Uterus (tissue), 4 donors: ENCODE data around the gene GRIK1. TPM values are rescaled to one million over a fixed set of nuclear protein-coding genes. Genes with fewer than 3 reads are reported as not detected.
"Not testable (repeated sequence)": the region's sequence is repeated elsewhere in the genome, so short reads cannot be mapped to it uniquely, and the experiment has no call there.

Experiments used
- DNase-seq, 2 donors: peaks; one replicate each; pipeline ENCODE4 v3.0.0-alpha.2; 2019 to 2020
- H3K27ac ChIP-seq, 2 donors: fragments of 200-600 bp; sonication (generic); 1 replicate in 1 of 2; 2 replicates in 1 of 2; pipeline ENCODE4 v1.5.1; 2016 to 2018
- H3K27me3 ChIP-seq, 2 donors: fragments of 200-600 bp; sonication (generic); one replicate each; pipeline ENCODE4 v1.5.1; 2018 to 2019; ENCODE audit warnings: control low read depth in 1 of 2
- H3K36me3 ChIP-seq, 2 donors: fragments of 200-600 bp; sonication (generic); one replicate each; pipeline ENCODE4 v1.5.1; 2019; ENCODE audit warnings: control low read depth in 1 of 2
- H3K4me1 ChIP-seq, 2 donors: fragments of 200-600 bp; sonication (generic); one replicate each; pipeline ENCODE4 v1.5.1; 2018 to 2019; ENCODE audit warnings: control low read depth in 1 of 2
- H3K4me3 ChIP-seq, 2 donors: fragments of 200-600 bp; sonication (generic); 1 replicate in 1 of 2; 2 replicates in 1 of 2; pipeline ENCODE4 v1.5.1; 2018 to 2019; ENCODE audit warnings: mild to moderate bottlenecking in 1 of 2
- H3K9me3 ChIP-seq, 2 donors: fragments of 200-600 bp; sonication (generic); one replicate each; pipeline ENCODE4 v1.5.1; 2019; ENCODE audit warnings: control low read depth in 1 of 2
- CTCF ChIP-seq, 4 experiments: fragments of 200-600 bp in 2 of 4; fragments of 450-650 bp in 2 of 4; sonication (generic) in 2 of 4; IDR thresholded peaks; one replicate each; pipeline ENCODE4 v1.5.1; 2016 to 2019; ENCODE audit warnings: antibody characterized with exemption in 4 of 4, mild to moderate bottlenecking in 2 of 4, moderate library complexity in 1 of 4
- POLR2A ChIP-seq, 2 donors: fragments of 450-650 bp; IDR thresholded peaks; one replicate each; pipeline ENCODE4 v1.6.1; 2016; ENCODE audit warnings: antibody characterized with exemption in 2 of 2, mild to moderate bottlenecking in 1 of 2, moderate library complexity in 1 of 2
- intact Hi-C: fragments of 100-400 bp; cut with DNase I; formaldehyde crosslinking; loops from one replicate; pipeline ENCODE4 v1.15.1; 2023; ENCODE audit warnings: low total_unique reads
- total RNA-seq, 4 donors: library from RNA; depleted of rRNA in 3 of 4; stranded (reverse); fragments of >200 nt in 3 of 4; gene quantifications; one replicate each; pipeline versions ENCODE4 v1.1.0 to v1.2.4, GENCODE V29; 2014 to 2023
- donor health status: DM: yes; HTN: yes; CAD: no.

GRIK1 gene
- total RNA-seq, 4 donors from 2014 or later = 0.12 to 4.1 TPM; not detected in 2

- TF ChIP-seq CTCF (IDR thresholded peaks at IDR 0.05) = no peak
- TF ChIP-seq POLR2A (IDR thresholded peaks at IDR 0.05) = no peak
- Histone ChIP-seq H3K27ac (no peak overlapping the region), H3K4me3 (no peak overlapping the region), H3K9me3 (no peaks in the 10 kb centered on the region), H3K4me1 (no peaks in the 10 kb centered on the region), H3K27me3 (no peaks in the 10 kb centered on the region), H3K36me3 (no peaks in the 10 kb centered on the region)
- DNase-seq = no peak
- intact Hi-C loops = no loop called here
Measured at GRCh38 chr21:29973258-29973657, 33.5 kb upstream of the GRIK1 start.

- Histone ChIP-seq H3K27me3 (no peaks in the 10 kb centered on the region), H3K36me3 (no peaks in the 10 kb centered on the region), H3K9me3 (no peaks in the 10 kb centered on the region), H3K4me3 (no peak overlapping the region), H3K27ac (no peak overlapping the region), H3K4me1 (no peaks in the 10 kb centered on the region)
- TF ChIP-seq CTCF (IDR thresholded peaks at IDR 0.05) = no peak
- TF ChIP-seq POLR2A (IDR thresholded peaks at IDR 0.05) = no peak
- intact Hi-C loops = no loop called here
- no peak for DNase-seq
Measured at GRCh38 chr21:29961291-29962027, 21.7 kb upstream of the GRIK1 start.

GRCh38 chr21:29958551-29958950, 18.8 kb upstream of the GRIK1 start:
- intact Hi-C loops = no loop called here
- no peak overlapping the region for H3K4me3 ChIP-seq
- H3K36me3 ChIP-seq = no peaks in the 10 kb centered on the region
- H3K27me3 ChIP-seq = no peaks in the 10 kb centered on the region
- H3K27ac ChIP-seq = no peak overlapping the region
- no peak for DNase-seq
- H3K4me1 ChIP-seq = no peaks in the 10 kb centered on the region
- TF ChIP-seq CTCF (IDR thresholded peaks at IDR 0.05) (no peak), POLR2A (IDR thresholded peaks at IDR 0.05) (no peak)
- H3K9me3 ChIP-seq = no peaks in the 10 kb centered on the region

- H3K36me3 ChIP-seq, H3K27ac ChIP-seq, H3K27me3 ChIP-seq, H3K4me3 ChIP-seq, H3K4me1 ChIP-seq, DNase-seq, intact Hi-C loops, H3K9me3 ChIP-seq: not testable (repeated sequence)
Measured at GRCh38 chr21:29958035-29958434, 18.2 kb upstream of the GRIK1 start.

- Histone ChIP-seq H3K36me3 (no peaks in the 10 kb centered on the region), H3K27me3 (no peaks in the 10 kb centered on the region), H3K4me3 (no peak overlapping the region), H3K4me1 (no peaks in the 10 kb centered on the region), H3K27ac (no peak overlapping the region), H3K9me3 (no peaks in the 10 kb centered on the region)
- TF ChIP-seq POLR2A (IDR thresholded peaks at IDR 0.05) = no peak
- TF ChIP-seq CTCF (IDR thresholded peaks at IDR 0.05) = no peak
- intact Hi-C loops = no loop called here
- DNase-seq = no peak
Measured at GRCh38 chr21:29953690-29954089, 13.9 kb upstream of the GRIK1 start.

GRCh38 chr21:29953072-29953471, 13.3 kb upstream of the GRIK1 start:
- TF ChIP-seq POLR2A (IDR thresholded peaks at IDR 0.05) = no peak
- no peaks in the 10 kb centered on the region for H3K36me3 ChIP-seq
- DNase-seq = no peak
- no peak overlapping the region for H3K4me3 ChIP-seq
- H3K27me3 ChIP-seq = no peaks in the 10 kb centered on the region
- H3K9me3 ChIP-seq = no peaks in the 10 kb centered on the region
- intact Hi-C loops = no loop called here
- H3K27ac ChIP-seq = no peak overlapping the region
- H3K4me1 ChIP-seq = no peaks in the 10 kb centered on the region
